ENCODE results near the gene SETBP1.

The SETBP1 gene

DNA sequence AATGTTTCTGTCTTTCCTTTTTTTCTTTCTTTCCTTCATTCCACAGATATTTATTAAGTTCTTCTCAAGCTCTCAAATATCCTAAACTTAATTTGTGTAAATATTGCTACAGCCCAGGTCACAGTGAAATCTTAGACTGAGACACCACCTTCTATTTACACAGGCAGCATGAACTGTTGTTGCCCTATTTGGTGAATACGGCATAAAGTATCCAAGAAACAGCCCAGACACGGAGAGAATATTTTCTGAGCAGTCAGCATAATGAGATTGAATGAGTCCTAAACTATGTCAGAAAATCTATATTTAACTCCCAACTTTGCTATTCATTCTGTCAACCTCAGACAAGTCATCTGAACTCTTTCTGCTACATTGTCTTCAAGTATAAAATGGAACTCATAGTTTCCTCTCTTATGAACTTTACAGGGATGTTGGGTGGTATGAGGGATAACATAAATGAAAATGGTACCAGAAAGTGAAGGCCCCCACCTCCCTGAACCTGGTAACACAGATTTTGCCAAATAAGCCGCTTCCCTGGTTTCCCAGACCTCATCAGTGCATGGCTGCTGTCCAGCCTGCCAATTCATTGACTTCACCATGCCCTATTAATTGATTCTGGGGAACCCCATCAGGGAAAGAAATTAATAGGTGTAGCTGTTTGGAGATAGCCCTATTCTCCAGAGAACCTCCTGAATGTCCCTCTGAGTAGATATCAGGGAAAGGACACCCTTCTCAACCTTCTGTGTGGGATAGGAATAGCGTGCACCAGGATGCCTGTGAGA, 235.9 kb downstream of the SETBP1 start:
- no peak for DNase-seq

DNA sequence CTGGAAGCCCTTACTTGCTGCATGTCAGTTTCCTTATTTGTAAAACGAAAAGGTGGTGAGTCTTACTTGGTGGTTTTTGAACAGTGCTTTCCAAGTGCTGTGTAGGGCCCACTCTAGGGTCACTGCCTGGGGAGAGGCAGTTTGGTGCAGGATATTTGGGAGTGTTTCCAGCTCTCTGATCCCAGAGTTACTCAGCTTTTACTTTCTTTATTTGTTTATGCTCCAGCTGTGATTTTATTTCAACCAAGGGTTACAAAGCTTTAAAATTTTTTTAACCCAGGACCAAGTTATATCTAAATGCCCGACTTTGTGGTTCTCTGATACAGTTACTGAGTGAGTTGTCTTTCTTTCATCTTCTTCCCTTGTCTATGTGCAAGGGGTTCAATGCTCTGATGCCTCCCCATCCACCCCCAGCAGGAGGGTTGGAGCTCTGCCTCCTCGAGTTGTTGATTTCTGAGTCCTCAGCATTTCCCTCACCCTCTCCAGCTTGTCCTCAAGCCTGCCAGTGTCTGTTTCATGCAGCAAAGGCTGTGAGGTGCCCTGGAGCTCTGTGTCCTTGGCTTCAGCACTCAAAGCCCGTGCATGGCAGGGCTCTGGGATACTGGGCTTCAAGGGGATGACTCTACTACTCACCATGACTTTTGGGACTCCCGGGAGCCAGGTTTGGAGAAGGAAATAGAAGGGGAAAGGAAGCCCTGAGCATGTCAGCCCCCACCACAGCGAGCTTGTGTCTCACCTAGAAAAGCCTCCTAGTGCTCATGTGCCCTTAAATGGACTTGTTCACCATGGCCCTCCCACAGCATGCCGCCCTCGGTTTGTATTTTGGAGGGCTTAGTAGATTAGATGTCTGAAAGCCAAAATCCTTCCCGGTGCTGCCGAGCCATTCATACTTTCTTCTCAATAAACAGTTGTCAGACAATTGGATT, 236.8 kb downstream of the SETBP1 start:
- DNase-seq: no peak

DNA sequence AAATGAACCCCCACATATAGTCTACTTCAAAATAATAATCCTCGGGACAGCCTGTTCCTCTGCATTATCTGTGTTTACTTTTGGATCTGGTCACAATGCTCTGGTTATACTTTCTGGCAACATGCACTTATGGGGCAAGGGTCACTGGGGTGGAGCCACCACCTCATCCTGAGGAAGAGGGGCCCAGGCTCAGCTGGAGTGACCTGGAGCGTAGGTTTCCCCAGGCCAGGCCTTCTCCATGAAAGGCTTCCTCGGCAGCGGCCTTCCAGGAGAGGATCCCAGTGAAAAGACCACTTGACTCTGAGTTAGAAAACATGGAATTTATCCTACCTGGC, 237.4 kb downstream of the SETBP1 start:
- DNase-seq: no peak

DNA sequence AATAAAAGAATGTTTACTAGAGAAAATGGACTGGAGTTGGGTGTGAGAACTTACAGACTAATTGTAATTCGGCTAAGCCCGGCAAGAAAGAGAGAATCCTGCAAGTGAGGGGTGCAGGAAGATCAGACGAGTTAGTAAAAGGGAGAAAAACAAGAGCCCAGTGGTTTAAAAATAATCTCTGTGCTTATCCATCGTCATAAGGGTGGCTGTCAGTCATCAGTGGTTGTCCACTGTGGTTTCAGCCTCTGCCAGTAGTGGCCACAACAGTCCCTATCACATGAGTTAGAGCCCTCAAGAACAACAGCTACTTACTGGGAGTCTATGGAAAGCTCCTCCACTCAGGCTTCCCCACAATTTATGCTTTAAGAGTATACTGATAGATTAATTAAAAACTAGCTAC, 239.8 kb downstream of the SETBP1 start:
- peak; percentile 76 for DNase-seq

DNA sequence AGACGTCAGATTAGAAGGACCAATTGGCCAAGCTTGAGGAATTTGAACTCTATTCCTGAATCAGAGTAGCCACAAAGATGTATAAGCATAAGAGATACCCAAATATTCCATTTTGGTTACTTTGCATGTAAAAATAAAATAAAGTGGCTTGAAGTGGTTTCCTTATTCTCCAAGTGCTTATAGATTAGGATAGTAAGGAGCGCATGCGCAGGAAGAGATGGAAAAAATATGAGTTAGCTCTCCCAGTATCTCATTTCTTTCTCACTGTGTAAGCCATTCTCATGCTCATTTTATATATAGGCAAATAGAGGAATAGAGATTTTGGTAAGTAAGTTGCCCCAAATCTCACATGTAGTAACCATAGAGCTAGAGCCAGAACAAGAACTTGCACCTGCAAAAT, 241.3 kb downstream of the SETBP1 start:
- DNase-seq: no peak

DNA sequence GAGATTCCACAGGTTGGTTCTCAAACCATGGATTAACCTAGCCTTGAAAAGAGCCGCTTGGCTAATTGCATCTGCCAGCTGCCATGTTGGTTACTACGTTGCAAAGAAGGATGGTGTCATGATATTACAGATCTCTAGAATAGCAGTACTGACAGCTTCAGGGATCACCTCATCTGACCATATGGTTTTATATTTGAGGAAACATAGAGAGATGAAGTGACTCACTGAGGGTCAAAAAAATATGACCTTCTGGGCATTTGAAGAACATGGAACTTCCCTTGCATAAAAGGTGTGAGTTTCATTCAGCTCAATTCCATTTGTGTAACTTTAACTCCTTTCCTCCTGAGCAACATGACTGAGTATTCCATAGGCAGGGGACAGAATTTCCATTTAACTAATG, 242.3 kb downstream of the SETBP1 start:
- DNase-seq: no peak

DNA sequence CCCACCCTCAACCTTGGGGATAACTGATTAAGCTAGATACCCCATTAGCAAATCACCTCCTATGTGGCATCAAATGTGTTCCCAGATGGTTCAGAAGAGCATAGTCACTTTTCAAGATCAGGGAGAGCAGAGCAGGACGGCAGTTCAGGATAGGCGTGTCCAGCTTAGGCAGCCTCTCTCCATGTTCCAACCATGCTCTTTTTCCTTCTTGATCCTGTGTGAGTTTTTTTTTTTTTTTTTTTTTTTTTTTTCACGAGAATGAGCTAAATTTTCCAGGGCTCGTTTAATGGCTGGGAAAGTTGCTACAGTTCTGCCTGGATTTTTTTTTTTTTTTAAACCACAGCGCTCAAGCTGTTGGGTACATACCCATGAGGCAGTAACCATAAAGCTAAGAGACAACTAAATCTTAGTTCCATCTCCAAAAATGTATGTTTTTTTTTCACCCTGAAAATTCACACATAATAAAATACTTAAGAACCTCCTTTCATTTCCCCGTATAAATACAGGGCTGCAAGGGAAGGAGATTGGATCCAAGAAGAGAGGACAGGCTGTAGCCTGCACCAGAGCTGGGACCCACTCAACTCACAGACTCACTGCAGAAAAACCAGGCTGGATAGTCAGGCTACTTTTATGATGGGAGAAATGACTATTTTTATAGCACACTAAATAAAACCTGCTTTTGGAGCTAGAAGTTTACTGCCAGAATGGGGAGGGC, 244.3 kb downstream of the SETBP1 start:
- DNase-seq: no peak

DNA sequence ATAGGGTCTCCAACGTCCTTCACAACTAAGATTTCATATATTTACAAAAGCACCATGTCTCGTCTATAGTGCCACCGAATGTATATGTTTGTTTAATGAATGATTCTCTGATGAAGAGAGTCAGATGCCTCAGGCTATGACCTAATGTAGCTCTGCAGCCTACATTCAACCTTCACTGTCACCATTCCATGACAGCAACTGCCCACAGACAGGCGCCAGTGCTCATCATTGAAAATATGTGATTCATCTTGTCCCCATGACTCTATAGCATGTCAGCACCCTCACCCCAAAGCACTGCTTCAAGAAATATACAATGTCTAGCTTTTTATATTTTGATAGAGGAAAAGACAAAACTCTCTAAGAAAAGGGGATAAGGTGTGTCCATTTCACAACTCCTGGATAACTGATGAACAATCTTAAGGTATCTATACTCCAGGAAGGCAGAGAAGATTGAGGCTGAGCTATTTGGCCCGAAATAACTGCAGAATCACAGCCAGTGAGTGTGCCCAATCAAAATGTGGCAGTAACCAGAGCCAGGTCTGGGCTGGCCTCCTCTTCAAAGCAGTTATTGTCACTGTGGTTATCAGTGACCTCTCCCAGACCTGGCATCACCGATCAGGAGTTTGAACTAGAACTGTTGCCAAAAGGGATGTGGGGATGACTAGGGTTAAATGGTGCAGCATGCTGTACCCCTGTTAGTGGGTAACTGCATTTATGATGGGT, 246.6 kb downstream of the SETBP1 start:
- no peak for DNase-seq

DNA sequence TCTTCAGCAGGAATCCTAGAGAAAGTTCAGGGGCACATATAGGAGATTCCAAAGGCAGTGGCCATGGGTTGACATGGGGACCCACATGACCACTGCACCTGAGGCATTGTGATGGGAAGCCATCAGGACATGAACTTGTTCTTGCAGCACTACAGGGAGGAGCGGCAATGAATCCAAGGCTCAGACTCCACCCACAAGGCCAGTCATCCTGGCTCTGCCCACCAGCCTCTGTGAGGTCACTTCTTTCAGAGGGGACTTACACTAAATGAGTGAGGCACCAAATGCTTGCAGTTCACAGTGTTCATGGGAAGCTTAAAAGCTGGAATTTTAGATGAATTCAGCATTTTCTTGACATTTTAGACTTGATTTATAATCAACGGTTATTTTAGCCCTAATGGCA, 254.2 kb downstream of the SETBP1 start:
- no peak for DNase-seq

DNA sequence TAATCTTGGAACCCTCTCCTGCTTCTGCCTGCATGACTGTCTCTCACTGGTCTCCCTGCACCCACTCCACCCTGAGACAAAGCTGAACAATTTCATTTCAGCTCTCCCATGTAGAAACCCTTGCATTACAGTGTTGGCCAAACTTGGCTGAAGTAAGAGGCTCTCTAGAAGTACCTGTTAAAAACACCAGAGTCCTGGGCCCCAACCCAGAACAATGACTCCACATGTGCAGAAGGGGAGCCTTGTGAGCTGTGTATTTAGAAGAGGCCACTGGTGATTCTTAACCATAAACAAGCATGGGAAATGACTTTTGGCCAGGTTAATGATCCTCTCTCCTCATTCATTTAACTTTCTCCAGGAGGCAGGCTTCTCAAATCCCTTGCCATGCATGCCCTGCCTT, 254.8 kb downstream of the SETBP1 start:
- no peak for DNase-seq

DNA sequence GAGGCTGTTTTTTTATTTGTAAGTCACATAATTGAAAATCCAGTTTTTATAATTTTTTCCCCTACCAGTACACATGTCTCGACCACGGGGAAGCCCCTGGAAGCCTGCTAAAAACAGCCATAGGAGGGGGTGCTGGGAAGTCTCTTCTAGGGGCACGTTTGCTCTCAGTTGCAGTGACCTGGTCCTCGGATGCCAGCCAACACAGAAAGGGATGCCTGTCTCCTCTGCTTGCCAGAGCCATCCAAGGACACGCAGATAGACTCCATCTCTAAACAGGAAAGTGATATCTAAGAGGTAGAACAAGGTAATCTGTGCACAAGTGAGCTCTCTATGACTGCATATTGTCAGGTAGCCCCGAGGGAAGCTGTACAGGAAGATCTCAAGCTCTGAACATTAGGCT, 255.8 kb downstream of the SETBP1 start:
- DNase-seq: no peak

DNA sequence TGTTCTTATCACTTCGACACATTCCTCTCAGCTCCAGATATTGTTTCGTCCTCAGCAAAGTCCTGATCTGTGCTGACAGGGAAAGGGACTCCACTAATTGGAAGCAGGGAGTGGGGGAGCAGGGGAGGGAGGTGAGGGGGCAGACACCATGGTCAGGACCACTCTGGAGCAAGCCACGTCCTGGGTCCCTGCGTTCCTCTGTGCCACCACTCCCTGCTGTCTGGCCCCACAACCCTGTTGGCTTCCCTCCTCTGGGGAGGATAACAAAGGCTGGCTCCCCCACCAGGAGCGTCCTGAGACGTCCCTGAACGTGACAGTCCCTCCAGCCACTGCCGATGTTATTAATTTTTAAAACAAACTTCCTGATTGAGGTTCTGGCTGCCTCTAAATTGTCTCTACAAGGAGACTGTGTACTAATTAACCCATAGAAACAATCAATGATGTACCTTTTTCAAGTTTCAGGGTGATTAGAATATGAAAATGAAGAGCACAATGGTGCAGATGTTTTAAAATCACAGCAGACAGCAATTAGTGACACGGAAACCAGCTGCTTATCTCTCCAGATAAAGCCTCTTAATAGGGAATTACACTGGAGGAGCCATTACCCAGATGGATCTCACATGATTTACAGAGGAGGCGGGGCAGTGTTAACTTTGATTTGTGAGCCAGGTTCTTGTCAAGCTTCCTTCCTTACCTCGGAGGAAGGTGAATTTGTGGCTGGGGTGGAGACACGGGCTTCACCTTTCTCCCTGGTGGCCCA, 257.5 kb downstream of the SETBP1 start:
- no peak for DNase-seq

DNA sequence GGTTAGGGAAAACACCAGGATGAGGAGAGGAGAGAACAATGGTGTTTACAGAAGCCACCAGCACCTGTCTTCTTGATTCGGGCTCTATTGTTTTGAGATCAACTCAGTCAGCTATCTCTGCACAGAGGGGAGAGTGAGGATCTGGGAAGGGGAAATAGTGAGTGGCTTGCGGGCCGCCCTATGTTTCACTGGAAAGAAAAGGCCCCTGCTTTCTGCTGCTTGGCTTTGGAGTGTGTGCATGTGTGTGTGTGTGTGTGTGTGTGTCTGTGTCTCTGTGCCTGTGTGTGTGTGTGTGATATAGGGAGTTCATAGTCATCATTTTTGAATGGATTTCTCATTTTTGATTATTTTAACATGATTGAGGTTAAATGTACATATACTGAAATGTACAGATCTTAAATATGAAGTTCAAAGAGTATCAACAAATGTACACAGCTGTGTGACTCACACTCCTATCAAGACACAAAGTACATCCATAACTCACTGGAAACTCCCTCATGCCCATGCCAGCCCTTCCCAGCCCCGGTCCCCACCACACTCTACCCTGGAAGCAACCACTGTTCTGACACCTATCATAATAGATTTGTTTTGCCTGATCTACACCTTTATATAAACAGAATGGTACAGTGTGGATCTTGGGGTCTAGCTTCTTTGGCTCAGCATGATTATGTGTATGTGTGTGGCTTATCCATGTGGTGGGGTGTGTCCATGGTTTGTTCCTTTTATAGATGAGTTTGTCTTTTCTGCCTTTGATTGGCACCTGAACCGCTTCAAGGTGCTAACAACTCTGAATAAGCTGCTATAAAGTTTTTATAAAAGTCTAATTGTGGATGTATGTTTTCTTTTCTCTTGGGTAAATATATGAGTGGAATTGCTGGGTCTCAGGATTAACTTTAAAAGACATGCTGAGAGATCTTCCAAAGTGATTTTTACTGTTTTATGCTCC, 258.3 kb downstream of the SETBP1 start:
- DNase-seq: no peak

DNA sequence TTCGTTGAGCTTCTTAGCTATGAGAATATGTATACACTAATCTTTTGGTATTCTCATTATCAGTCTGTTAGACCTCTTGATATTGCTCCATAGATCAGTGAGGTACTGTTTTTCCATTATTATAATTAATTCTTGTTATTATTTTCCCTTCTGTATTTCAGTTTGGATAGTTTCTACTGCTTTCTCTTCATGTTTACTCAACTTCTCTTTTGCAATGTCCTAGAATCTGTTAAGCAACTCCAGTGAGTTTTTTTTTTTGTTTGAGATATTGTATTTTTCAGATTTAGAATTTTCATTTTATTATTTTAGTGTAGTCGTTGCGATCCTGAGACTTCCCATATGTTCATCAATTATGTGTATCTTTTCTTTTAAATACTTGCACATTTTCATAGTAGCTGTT, 260.8 kb downstream of the SETBP1 start:
- no peak for DNase-seq

DNA sequence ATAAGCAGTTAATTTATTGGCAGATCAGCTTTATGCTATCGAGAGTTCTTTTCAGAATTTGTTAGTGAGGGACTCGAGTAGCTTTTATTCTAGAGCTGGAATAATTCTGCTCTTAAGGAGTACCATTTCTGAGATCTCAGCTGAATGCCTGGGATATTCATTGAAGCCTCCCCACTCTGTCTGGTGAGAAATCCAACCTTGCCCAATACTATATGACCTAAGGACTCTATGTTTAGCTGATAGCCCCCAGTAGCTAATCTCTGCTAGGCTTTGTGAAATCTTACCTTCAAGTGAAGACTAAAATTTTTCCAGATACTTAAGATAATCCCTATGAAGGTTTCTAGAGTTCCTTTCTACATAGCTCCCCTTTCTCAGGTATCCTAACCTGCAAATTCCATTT, 261.4 kb downstream of the SETBP1 start:
- DNase-seq: no peak

DNA sequence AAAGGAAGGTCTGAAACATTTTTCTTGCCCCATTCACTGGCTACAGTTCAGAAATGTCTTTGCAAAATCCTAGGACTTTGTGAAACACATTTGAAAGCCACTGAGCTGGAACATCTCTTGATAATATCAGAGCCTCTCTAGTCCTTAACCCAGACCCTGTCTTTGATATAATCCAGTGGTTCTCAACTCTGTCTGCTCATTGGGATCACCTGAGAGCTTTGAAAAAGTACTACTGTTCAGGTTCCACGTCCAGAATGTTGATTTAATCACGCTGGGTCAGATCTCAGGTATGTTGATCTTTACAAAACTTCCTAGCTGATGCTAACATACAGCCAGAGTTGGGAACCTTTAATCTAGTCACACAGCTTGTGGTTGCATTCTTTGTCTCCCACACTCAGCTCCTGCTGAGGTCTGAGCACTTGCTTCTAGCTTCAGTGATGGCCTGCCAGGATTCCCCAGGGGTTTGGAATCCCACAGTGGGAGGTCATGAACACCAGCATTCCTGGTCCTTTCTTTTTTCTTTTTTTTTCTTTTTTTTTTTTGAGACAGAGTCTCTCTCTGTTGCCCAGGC, 262.7 kb downstream of the SETBP1 start:
- no peak for DNase-seq

DNA sequence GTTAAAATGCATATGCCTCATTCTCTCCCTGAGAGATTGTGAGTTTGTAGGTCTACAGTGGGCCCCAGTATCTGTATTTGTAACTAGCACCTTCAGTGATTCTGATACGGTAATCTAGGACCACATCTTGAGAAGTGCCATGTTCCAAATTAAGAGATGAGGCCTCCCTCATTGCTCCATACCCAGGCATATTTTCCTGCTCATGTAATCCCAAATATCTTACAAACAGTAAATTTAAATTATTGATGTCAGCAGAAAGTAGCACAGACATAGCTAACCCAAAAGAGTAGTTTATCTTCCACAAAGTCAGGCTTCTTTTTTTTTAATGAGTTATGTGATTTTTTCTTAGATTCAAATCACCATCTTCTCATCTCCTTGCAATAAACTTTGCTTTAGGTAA, 263.8 kb downstream of the SETBP1 start:
- DNase-seq: no peak

DNA sequence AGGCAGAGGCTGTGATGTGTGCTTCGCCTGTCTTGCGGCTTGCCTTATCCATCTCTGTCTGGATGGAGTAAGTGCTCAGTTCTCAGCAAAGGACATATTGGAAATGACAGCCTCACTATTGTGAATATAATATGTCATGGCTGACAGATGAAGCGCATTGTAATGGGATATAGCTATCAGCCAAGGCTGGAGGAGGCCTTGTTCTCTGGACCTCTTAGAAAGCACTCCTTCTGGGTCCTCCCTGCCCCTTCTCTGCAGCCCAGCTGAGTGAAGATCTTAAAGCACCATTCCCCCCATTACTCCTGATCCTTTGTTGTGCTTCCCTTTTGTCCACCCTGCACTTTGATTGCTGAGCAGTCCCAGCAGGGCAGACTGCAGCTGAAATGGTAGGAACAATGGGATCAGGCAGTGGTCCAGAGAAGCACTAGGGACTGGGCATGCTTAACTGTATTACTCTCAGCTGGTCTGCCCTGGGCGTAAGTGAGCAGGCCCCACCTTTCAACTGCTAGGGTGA, 265.3 kb downstream of the SETBP1 start:
- no peak for DNase-seq

DNA sequence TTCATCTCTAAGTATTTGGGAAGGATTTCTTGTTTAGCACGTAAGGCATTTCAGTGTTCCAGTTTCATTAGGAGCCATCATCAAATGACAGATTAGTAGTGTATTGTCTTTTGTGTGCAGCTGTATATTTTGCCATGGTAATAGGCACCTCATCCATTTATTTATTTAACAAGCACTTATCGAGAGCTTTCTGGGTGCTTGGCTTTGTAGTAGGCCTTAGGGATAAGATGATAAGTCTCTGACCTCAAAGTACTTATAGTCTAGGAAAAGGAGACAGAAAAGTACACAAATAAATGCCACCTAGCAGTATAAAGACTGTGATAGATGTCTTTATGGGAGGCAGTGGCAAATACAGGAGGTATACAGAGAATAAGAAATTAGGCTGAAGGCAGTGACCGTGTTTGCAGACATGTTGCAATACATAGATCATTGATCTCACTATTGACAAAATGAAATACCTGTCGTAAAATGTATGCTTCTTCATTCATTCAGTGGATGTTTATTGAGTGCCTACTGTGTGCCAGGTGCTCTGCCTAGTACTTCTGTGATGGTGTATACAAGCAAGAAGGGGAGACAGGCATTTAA, 265.9 kb downstream of the SETBP1 start:
- DNase-seq: no peak

DNA sequence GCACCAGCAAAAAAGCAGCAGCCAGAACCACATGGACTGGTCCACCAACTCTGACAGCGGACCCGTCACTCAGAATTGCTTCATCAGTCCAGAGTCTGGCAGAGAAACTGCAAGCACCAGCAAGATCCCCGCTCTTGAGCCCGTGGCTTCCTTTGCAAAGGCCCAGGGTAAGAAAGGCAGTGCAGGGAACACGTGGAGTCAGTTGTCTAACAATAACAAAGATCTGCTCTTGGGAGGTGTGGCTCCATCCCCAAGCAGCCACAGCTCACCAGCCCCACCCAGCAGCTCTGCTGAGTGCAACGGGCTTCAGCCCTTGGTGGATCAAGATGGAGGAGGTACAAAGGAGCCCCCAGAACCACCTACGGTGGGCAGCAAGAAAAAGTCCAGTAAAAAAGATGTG, 269.3 kb downstream of the SETBP1 start:
- no peak for DNase-seq
